Measurements from ENCODE around the gene MS4A6A. TPM values are rescaled to one million over a fixed set of nuclear protein-coding genes. Genes with fewer than 3 reads are reported as not detected.

MS4A6A gene
- total RNA-seq, 2 donors from 2014 or later, result not detected

DNA sequence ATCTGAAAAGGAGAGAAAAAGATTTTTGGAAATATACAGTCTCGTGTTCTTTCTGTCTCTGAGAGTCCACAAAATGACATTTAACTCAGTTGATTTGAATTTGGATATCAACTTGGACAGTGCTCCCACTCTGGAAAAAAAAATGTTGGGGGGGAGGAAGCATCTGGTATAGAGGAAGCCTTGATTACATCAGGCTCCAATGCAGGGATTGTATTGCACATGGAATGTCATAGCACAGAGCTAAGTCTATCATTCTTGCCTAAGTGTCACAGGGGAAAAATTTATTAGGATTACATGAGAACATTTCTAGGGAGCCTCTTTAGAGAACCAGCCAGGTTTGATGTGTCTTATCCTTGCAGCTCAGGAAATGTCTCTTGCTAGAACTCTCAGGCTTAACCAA is 23.0 kb downstream of the MS4A6A start:
- 75 to 91% methylated on average over 1 of the region's 1 CpG for WGBS, 2 experiments (ENCODE audit: insufficient coverage in 1 of 2, insufficient read length in 1 of 2)
- Histone ChIP-seq H3K27me3 (ENCODE audit: control insufficient read depth, insufficient read depth, low read length, poor library complexity, severe bottlenecking) (no peaks in the 10 kb centered on the region), H3K27ac (ENCODE audit: low read depth, low read length) (no peak overlapping the region), H3K9me3 (ENCODE audit: control insufficient read depth, low read length) (peaks cover 8% of the 10 kb centered on the region), H3K36me3 (ENCODE audit: control insufficient read depth, insufficient read depth, low read length) (no peaks in the 10 kb centered on the region), H3K4me1 (ENCODE audit: control insufficient read depth, insufficient read depth, low read length) (no peaks in the 10 kb centered on the region), H3K9ac (ENCODE audit: extremely low read depth, low read length, poor library complexity, severe bottlenecking) (no peak overlapping the region), H3K4me3 (ENCODE audit: low read length) (no peak overlapping the region)
- H3K9me3 Mint-ChIP-seq, result no peaks in the 10 kb centered on the region
- H3K4me3 Mint-ChIP-seq, result no peak overlapping the region
- H3K27me3 Mint-ChIP-seq (ENCODE audit: insufficient read depth), result no peaks in the 10 kb centered on the region
- no peak for DNase-seq
- no peak overlapping the region for H3K27ac Mint-ChIP-seq
- no peaks in the 10 kb centered on the region for H3K36me3 Mint-ChIP-seq (ENCODE audit: low read depth)
- TF ChIP-seq, protein P1, sequence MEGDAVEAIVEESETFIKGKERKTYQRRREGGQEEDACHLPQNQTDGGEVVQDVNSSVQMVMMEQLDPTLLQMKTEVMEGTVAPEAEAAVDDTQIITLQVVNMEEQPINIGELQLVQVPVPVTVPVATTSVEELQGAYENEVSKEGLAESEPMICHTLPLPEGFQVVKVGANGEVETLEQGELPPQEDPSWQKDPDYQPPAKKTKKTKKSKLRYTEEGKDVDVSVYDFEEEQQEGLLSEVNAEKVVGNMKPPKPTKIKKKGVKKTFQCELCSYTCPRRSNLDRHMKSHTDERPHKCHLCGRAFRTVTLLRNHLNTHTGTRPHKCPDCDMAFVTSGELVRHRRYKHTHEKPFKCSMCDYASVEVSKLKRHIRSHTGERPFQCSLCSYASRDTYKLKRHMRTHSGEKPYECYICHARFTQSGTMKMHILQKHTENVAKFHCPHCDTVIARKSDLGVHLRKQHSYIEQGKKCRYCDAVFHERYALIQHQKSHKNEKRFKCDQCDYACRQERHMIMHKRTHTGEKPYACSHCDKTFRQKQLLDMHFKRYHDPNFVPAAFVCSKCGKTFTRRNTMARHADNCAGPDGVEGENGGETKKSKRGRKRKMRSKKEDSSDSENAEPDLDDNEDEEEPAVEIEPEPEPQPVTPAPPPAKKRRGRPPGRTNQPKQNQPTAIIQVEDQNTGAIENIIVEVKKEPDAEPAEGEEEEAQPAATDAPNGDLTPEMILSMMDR (conservative IDR thresholded peaks at IDR 0.05), result no peak
- no peaks in the 10 kb centered on the region for H3K4me1 Mint-ChIP-seq

DNA sequence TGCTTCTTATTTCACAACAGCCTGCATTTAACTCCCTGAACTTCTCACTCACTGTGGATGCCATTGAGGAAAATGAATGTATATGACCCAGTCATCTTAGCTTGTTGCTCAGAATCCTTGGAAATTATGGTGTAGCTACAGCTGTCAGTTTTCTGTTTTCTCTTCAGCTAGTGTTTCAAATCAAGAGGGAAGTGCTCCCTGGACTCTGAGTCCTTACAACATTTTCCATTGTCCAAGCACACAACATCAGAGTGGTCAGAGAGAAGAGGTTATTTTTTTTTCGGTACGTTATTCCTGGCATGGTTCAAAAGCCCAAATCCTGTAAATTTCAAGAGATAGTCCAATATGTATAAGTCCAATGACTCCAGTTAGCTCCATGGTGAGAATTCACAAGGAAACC is 23.6 kb downstream of the MS4A6A start:
- Histone ChIP-seq H3K4me3 (ENCODE audit: low read length) (no peak overlapping the region), H3K9me3 (ENCODE audit: control insufficient read depth, low read length) (peaks cover 8% of the 10 kb centered on the region), H3K27me3 (ENCODE audit: control insufficient read depth, insufficient read depth, low read length, poor library complexity, severe bottlenecking) (no peaks in the 10 kb centered on the region), H3K4me1 (ENCODE audit: control insufficient read depth, insufficient read depth, low read length) (no peaks in the 10 kb centered on the region), H3K36me3 (ENCODE audit: control insufficient read depth, insufficient read depth, low read length) (no peaks in the 10 kb centered on the region), H3K9ac (ENCODE audit: extremely low read depth, low read length, poor library complexity, severe bottlenecking) (no peak overlapping the region), H3K27ac (ENCODE audit: low read depth, low read length) (no peak overlapping the region)
- 83% methylated on average over 2 of the region's 2 CpGs; no CpG with 5 or more reads in 1 of the 2 experiments for WGBS, 2 experiments (ENCODE audit: insufficient coverage in 1 of 2, insufficient read length in 1 of 2)
- Mint-ChIP-seq H3K36me3 (ENCODE audit: low read depth) (no peaks in the 10 kb centered on the region), H3K9me3 (no peaks in the 10 kb centered on the region), H3K4me3 (no peak overlapping the region), H3K27ac (no peak overlapping the region), H3K27me3 (ENCODE audit: insufficient read depth) (no peaks in the 10 kb centered on the region), H3K4me1 (no peaks in the 10 kb centered on the region)
- TF ChIP-seq, protein P1 (conservative IDR thresholded peaks at IDR 0.05), result no peak
- DNase-seq, result no peak

DNA sequence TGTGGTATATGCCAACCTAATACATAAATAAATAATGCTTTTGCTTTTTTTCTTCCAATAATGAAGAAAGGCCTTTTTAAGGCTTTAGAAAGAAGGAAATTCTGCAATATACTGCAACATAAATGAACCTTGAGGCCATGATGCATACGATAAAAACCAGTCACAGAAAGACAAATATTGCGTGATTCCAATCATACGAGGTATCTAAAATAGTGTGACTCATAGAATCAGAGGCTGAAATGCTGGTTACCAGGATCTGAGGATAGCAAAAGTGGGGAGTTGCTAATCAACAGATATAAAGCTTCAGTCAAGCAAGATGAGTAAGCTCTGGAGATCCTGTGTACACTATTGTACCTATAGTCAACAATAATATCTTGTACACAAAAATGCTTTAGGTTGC is 24.2 kb downstream of the MS4A6A start:
- TF ChIP-seq, protein P1 (conservative IDR thresholded peaks at IDR 0.05), result no peak
- Histone ChIP-seq H3K4me1 (ENCODE audit: control insufficient read depth, insufficient read depth, low read length) (no peaks in the 10 kb centered on the region), H3K9me3 (ENCODE audit: control insufficient read depth, low read length) (peaks cover 8% of the 10 kb centered on the region), H3K9ac (ENCODE audit: extremely low read depth, low read length, poor library complexity, severe bottlenecking) (no peak overlapping the region), H3K4me3 (ENCODE audit: low read length) (no peak overlapping the region), H3K36me3 (ENCODE audit: control insufficient read depth, insufficient read depth, low read length) (no peaks in the 10 kb centered on the region), H3K27me3 (ENCODE audit: control insufficient read depth, insufficient read depth, low read length, poor library complexity, severe bottlenecking) (no peaks in the 10 kb centered on the region), H3K27ac (ENCODE audit: low read depth, low read length) (no peak overlapping the region)
- Mint-ChIP-seq H3K4me1 (no peaks in the 10 kb centered on the region), H3K9me3 (no peaks in the 10 kb centered on the region), H3K4me3 (no peak overlapping the region), H3K27me3 (ENCODE audit: insufficient read depth) (no peaks in the 10 kb centered on the region), H3K27ac (no peak overlapping the region), H3K36me3 (ENCODE audit: low read depth) (no peaks in the 10 kb centered on the region)
- DNase-seq, result no peak
- 77 to 79% methylated on average over 3 of the region's 3 CpGs for WGBS, 2 experiments (ENCODE audit: insufficient coverage in 1 of 2, insufficient read length in 1 of 2)
